ENCODE data around the gene AP1S3. TPM values are rescaled to one million over a fixed set of nuclear protein-coding genes. Genes with fewer than 3 reads are reported as not detected.

Gene AP1S3
- total RNA-seq, 1 donor from 2014 or later, result 14.3 TPM

- FAIRE-seq, result no peak
- Histone ChIP-seq H3K4me1 (ENCODE audit: insufficient read depth, low read length) (no peaks in the 10 kb centered on the region), H3K9me3 (ENCODE audit: insufficient read depth, low read depth, low read length) (no peaks in the 10 kb centered on the region), H3K4me3 (ENCODE audit: insufficient read depth, low read depth, low read length) (no peak overlapping the region), H3K36me3 (ENCODE audit: insufficient read depth, low read length) (no peaks in the 10 kb centered on the region), H3K4me2 (ENCODE audit: low read length) (no peak overlapping the region), H3K79me2 (ENCODE audit: insufficient read depth, low read length) (peaks cover 2% of the 10 kb centered on the region), H3K27ac (ENCODE audit: low read depth, low read length) (no peak overlapping the region), H4K20me1 (ENCODE audit: insufficient read depth, low read length) (no peaks in the 10 kb centered on the region), H2AFZ (ENCODE audit: low read depth, low read length) (no peak overlapping the region), H3K27me3 (ENCODE audit: insufficient read depth, low read length) (no peaks in the 10 kb centered on the region), H3K9ac (ENCODE audit: low read length) (no peak overlapping the region)
- Mint-ChIP-seq H3K4me1 (ENCODE audit: low read depth, unreplicated experiment) (no peaks in the 10 kb centered on the region), H3K4me3 (ENCODE audit: unreplicated experiment) (no peak overlapping the region), H3K27ac (ENCODE audit: unreplicated experiment) (no peak overlapping the region), H3K9me3 (ENCODE audit: unreplicated experiment) (no peaks in the 10 kb centered on the region), H3K36me3 (ENCODE audit: low read depth, unreplicated experiment) (peaks cover 3% of the 10 kb centered on the region), H3K27me3 (ENCODE audit: low read depth, unreplicated experiment) (no peaks in the 10 kb centered on the region)
- DNase-seq (ENCODE audit: low read depth), result no peak
- TF ChIP-seq EZH2 (IDR thresholded peaks at IDR 0.05; ENCODE audit: insufficient read depth, low read length) (no peak), CTCF (IDR thresholded peaks at IDR 0.05; ENCODE audit: insufficient read depth, low read depth, low read length) (no peak)
Observed at GRCh38 chr2:223787358-223787757, 50.0 kb downstream of the AP1S3 start.

- H3K9me3 Mint-ChIP-seq (ENCODE audit: unreplicated experiment), result no peaks in the 10 kb centered on the region
- H3K9ac ChIP-seq (ENCODE audit: low read length), result no peak overlapping the region
- no peak overlapping the region for H3K27ac ChIP-seq (ENCODE audit: low read depth, low read length)
- H3K4me2 ChIP-seq (ENCODE audit: low read length), result no peak overlapping the region
- H3K27me3 ChIP-seq (ENCODE audit: insufficient read depth, low read length), result no peaks in the 10 kb centered on the region
- FAIRE-seq (no peak), DNase-seq (ENCODE audit: low read depth) (no peak)
- H3K36me3 ChIP-seq (ENCODE audit: insufficient read depth, low read length), result no peaks in the 10 kb centered on the region
- H3K4me3 Mint-ChIP-seq (ENCODE audit: unreplicated experiment), result no peak overlapping the region
- TF ChIP-seq CTCF (IDR thresholded peaks at IDR 0.05; ENCODE audit: insufficient read depth, low read depth, low read length), result no peak
- no peak for TF ChIP-seq EZH2 (IDR thresholded peaks at IDR 0.05; ENCODE audit: insufficient read depth, low read length)
- no peak overlapping the region for H3K4me3 ChIP-seq (ENCODE audit: insufficient read depth, low read depth, low read length)
- H3K27me3 Mint-ChIP-seq (ENCODE audit: low read depth, unreplicated experiment), result no peaks in the 10 kb centered on the region
- H3K27ac Mint-ChIP-seq (ENCODE audit: unreplicated experiment), result no peak overlapping the region
- peaks cover 2% of the 10 kb centered on the region for H3K79me2 ChIP-seq (ENCODE audit: insufficient read depth, low read length)
- peaks cover 3% of the 10 kb centered on the region for H3K36me3 Mint-ChIP-seq (ENCODE audit: low read depth, unreplicated experiment)
- H3K4me1 Mint-ChIP-seq (ENCODE audit: low read depth, unreplicated experiment), result no peaks in the 10 kb centered on the region
- no peaks in the 10 kb centered on the region for H3K9me3 ChIP-seq (ENCODE audit: insufficient read depth, low read depth, low read length)
- H2AFZ ChIP-seq (ENCODE audit: low read depth, low read length), result no peak overlapping the region
- H3K4me1 ChIP-seq (ENCODE audit: insufficient read depth, low read length), result no peaks in the 10 kb centered on the region
- no peaks in the 10 kb centered on the region for H4K20me1 ChIP-seq (ENCODE audit: insufficient read depth, low read length)
Observed at GRCh38 chr2:223786943-223787342, 50.4 kb downstream of the AP1S3 start.

GRCh38 chr2:223786236-223786635, 51.1 kb downstream of the AP1S3 start:
- H3K4me1 Mint-ChIP-seq (ENCODE audit: low read depth, unreplicated experiment), result no peaks in the 10 kb centered on the region
- no peak overlapping the region for H3K4me3 Mint-ChIP-seq (ENCODE audit: unreplicated experiment)
- no peak for DNase-seq (ENCODE audit: low read depth)
- TF ChIP-seq EZH2 (IDR thresholded peaks at IDR 0.05; ENCODE audit: insufficient read depth, low read length) (no peak), CTCF (IDR thresholded peaks at IDR 0.05; ENCODE audit: insufficient read depth, low read depth, low read length) (no peak)
- Histone ChIP-seq H3K4me2 (ENCODE audit: low read length) (no peak overlapping the region), H4K20me1 (ENCODE audit: insufficient read depth, low read length) (no peaks in the 10 kb centered on the region), H3K4me3 (ENCODE audit: insufficient read depth, low read depth, low read length) (no peak overlapping the region), H3K9me3 (ENCODE audit: insufficient read depth, low read depth, low read length) (no peaks in the 10 kb centered on the region), H3K27me3 (ENCODE audit: insufficient read depth, low read length) (no peaks in the 10 kb centered on the region), H3K79me2 (ENCODE audit: insufficient read depth, low read length) (peaks cover 2% of the 10 kb centered on the region), H3K4me1 (ENCODE audit: insufficient read depth, low read length) (no peaks in the 10 kb centered on the region), H3K36me3 (ENCODE audit: insufficient read depth, low read length) (no peaks in the 10 kb centered on the region), H3K27ac (ENCODE audit: low read depth, low read length) (no peak overlapping the region), H2AFZ (ENCODE audit: low read depth, low read length) (no peak overlapping the region), H3K9ac (ENCODE audit: low read length) (no peak overlapping the region)
- H3K36me3 Mint-ChIP-seq (ENCODE audit: low read depth, unreplicated experiment), result peaks cover 3% of the 10 kb centered on the region
- no peak overlapping the region for H3K27ac Mint-ChIP-seq (ENCODE audit: unreplicated experiment)
- no peaks in the 10 kb centered on the region for H3K27me3 Mint-ChIP-seq (ENCODE audit: low read depth, unreplicated experiment)
- no peak for FAIRE-seq
- H3K9me3 Mint-ChIP-seq (ENCODE audit: unreplicated experiment), result no peaks in the 10 kb centered on the region

Data from astrocyte (in vitro differentiated cells and primary cell).